HG02798 (cell line): ENCODE data around the gene RSPH9.

Experiments used
- ATAC-seq: cut with Tn5 transposase; IDR thresholded peaks from one replicate; pipeline ENCODE4 v1.9.1; 2021; ENCODE audit warnings: mild to moderate bottlenecking; ENCODE audit not compliant: unreplicated experiment, poor library complexity

RSPH9 gene

GRCh38 chr6:43707767-43708166 is 62.9 kb downstream of the RSPH9 start:
- ATAC-seq: no peak

GRCh38 chr6:43708860-43709653 is 64.2 kb downstream of the RSPH9 start:
- no peak for ATAC-seq

GRCh38 chr6:43709654-43710303 is 64.9 kb downstream of the RSPH9 start:
- ATAC-seq: no peak

- ATAC-seq: no peak
Observed at GRCh38 chr6:43710576-43710975, 65.7 kb downstream of the RSPH9 start.

- no peak for ATAC-seq
Observed at GRCh38 chr6:43712579-43712978, 67.7 kb downstream of the RSPH9 start.

- ATAC-seq: no peak
Observed at GRCh38 chr6:43713643-43714310, 68.9 kb downstream of the RSPH9 start.

GRCh38 chr6:43714311-43715055 is 69.6 kb downstream of the RSPH9 start:
- peak; percentile 7 for ATAC-seq

GRCh38 chr6:43715056-43715788 is 70.4 kb downstream of the RSPH9 start:
- ATAC-seq: peak; percentile 93

GRCh38 chr6:43716099-43716498 is 71.3 kb downstream of the RSPH9 start:
- no peak for ATAC-seq

- ATAC-seq: no peak
Observed at GRCh38 chr6:43717389-43717788, 72.6 kb downstream of the RSPH9 start.

- no peak for ATAC-seq
Observed at GRCh38 chr6:43717822-43718221, 73.0 kb downstream of the RSPH9 start.

GRCh38 chr6:43718387-43719105 is 73.7 kb downstream of the RSPH9 start:
- no peak for ATAC-seq

GRCh38 chr6:43719511-43719910 is 74.7 kb downstream of the RSPH9 start:
- no peak for ATAC-seq

GRCh38 chr6:43720999-43721398 is 76.2 kb downstream of the RSPH9 start:
- no peak for ATAC-seq
